ENCODE data around the gene TMEM129.

Gene TMEM129

DNA sequence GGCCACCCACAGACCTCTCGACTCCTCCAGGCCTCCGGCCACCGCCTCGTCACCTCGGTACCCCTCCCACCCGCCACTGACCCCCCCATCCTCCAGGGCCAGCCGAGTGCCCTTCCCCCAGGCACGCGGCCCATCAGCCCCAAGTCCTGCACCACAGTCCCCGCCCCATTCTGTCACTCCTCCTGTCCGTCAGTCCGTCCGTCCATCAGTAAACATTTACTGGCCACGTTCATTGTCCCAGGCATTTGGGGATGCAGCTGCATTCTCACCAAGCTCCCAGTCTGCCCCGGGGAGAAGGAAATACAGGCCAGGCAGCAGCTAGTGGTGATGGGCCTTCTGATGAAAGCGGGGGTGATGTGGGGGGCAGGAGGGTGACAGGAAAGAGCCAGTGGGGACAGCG, 36.7 kb upstream of the TMEM129 start:
- H3K4me3 ChIP-seq (ENCODE audit: low read depth, low read length): no peak overlapping the region
- TF ChIP-seq, protein P1, sequence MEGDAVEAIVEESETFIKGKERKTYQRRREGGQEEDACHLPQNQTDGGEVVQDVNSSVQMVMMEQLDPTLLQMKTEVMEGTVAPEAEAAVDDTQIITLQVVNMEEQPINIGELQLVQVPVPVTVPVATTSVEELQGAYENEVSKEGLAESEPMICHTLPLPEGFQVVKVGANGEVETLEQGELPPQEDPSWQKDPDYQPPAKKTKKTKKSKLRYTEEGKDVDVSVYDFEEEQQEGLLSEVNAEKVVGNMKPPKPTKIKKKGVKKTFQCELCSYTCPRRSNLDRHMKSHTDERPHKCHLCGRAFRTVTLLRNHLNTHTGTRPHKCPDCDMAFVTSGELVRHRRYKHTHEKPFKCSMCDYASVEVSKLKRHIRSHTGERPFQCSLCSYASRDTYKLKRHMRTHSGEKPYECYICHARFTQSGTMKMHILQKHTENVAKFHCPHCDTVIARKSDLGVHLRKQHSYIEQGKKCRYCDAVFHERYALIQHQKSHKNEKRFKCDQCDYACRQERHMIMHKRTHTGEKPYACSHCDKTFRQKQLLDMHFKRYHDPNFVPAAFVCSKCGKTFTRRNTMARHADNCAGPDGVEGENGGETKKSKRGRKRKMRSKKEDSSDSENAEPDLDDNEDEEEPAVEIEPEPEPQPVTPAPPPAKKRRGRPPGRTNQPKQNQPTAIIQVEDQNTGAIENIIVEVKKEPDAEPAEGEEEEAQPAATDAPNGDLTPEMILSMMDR (IDR thresholded peaks at IDR 0.05; ENCODE audit: insufficient read depth, low read depth, low read length, missing control alignments): no peak
- DNase-seq (ENCODE audit: low read depth): no peak

DNA sequence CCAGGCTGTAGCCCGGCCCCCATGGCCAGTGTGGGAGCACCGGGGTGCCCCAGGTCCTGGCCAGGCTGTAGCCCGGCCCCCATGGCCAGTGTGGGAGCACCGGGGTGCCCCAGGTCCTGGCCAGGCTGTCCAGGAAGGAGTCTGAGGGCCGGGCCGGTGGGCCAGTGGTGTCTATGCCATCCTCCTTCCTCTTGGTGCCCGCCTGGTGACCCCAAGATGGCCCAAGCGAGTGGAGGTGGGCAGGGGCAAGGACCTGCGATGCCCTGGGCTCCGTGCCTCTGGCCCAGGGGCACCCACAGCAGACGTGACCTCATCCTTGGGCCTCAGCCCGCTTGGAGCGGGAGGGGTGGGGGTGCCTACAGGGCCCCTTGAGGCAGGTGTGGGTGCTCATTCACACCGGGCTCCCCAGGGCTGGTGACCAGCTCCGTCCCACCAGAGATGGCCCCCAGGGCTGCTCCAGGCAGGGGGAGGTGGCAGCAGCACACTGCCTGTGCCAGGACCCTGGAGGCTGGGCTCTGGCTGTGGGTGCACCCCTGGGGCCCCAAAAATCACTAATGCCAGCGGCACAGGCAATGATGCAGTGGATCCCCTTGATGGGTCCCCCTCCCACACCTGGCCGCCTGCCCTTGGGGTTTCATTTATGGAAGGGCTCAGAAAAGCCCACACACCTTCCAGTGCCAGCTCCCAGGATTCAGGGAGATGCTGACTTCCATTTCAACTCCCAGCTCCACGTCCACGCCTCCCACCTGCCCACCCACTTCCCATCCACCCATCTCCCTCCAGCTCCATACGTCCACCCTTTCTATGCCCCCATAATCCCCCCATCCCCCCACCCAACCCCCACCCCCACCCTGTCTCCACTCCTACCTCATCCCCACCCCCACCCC, 36.0 kb upstream of the TMEM129 start:
- TF ChIP-seq, protein P1 (IDR thresholded peaks at IDR 0.05; ENCODE audit: insufficient read depth, low read depth, low read length, missing control alignments): no peak
- H3K4me3 ChIP-seq (ENCODE audit: low read depth, low read length): no peak overlapping the region
- no peak for DNase-seq (ENCODE audit: low read depth)

DNA sequence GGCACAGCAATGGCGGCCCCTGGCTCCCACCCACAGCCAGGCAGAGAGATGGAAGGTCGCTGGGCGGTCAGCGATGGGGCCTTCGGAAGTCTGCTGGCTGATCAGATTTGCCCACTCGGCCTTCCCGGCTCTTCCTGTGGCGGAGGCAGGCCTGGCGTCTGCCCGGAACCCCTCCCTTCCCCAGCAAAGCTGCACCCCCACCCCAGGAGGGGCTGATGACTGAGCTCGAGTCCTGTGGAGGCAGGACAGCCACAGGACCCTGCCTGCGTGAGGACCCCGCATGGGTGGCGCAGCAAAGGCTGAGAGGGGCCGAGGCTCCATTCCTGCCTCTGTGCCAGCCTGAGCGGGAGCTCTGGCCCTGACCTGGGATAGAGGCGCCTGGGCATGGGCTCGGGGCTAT, 35.0 kb upstream of the TMEM129 start:
- no peak for DNase-seq (ENCODE audit: low read depth)
- TF ChIP-seq, protein P1 (IDR thresholded peaks at IDR 0.05; ENCODE audit: insufficient read depth, low read depth, low read length, missing control alignments): no peak
- no peak overlapping the region for H3K4me3 ChIP-seq (ENCODE audit: low read depth, low read length)

DNA sequence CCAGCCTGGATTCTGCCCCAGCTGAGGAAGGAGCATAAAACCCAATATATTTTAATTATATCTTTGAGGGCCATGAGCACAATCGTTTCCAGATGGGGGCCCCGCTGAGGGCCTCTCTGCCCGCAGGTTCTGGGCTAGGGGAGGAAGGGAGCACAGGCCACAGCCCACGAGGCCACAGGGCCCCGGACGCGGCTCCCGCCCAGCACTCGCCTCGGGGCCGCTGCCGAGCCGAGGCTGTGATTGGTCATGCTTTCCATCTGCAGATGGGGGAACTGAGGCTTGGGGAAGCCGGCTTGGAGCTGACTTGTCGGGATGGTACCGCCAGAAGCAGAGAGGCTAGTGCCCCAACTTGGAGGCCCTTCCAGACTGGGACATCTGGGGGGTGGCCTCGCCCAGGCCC, 34.2 kb upstream of the TMEM129 start:
- no peak overlapping the region for H3K4me3 ChIP-seq (ENCODE audit: low read depth, low read length)
- DNase-seq (ENCODE audit: low read depth): no peak
- TF ChIP-seq, protein P1 (IDR thresholded peaks at IDR 0.05; ENCODE audit: insufficient read depth, low read depth, low read length, missing control alignments): no peak

DNA sequence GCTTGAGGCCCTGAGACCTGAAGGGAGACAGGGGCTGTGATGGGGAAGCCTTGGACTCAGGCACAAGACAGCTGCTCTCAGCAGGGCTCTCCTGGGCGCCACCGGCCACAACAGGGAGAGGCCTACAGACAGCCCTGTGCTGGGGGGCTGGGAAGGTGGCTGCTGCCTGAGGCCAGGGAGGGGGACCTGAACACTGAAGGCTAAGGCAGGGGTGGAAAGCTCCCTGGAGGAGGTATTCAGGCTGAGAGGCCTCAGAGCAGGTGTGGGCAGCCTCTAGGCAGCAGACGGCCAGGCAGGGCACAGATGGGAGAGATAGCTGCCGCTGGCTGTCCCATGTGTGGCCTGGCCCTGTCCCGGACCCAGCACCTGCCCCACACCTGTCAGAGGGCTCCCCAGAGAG, 33.2 kb upstream of the TMEM129 start:
- TF ChIP-seq, protein P1 (IDR thresholded peaks at IDR 0.05; ENCODE audit: insufficient read depth, low read depth, low read length, missing control alignments): no peak
- DNase-seq (ENCODE audit: low read depth): no peak
- H3K4me3 ChIP-seq (ENCODE audit: low read depth, low read length): no peak overlapping the region

DNA sequence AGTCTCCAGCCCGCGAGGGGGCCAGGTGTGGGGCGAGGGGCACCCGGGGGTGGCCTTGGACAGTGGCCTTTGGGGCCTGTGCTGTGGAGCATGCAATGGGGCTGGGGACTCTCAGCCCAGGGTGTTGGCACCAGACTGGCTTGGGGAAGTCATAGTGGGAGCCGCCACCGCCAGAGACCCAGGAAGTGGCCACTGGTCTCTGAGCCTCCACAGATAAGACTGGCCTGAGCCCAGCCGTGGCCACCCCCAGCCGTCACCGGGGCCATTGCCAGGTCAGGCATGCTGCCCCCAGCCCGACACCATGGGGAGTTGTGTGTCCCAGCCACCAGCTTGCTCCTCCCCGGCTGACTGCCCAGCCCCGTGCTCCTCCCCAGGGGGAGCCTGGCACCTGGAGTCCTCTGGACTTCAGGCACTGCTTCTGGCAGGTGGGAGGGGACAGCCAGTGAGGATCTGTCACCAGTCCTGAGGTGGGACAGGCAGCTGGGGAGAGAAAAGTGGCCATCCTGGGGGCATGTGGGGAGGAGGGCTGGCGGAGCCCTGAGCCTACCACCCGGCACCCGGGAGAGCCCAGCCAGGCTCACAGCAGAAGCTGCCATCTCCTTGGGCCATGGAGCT, 32.7 kb upstream of the TMEM129 start:
- H3K4me3 ChIP-seq (ENCODE audit: low read depth, low read length): no peak overlapping the region
- TF ChIP-seq, protein P1 (IDR thresholded peaks at IDR 0.05; ENCODE audit: insufficient read depth, low read depth, low read length, missing control alignments): no peak
- DNase-seq (ENCODE audit: low read depth): no peak
